C4-2B (cell line): ENCODE results near the gene ADAMTSL1.

ENCODE experiments used
- ZFX ChIP-seq: fragments of 450-650 bp; IDR thresholded peaks from 2 replicates; pipeline ENCODE4 v1.6.1; 2017
- TF ChIP-seq, protein P1 (sequence below): fragments of 450-650 bp; conservative IDR thresholded peaks from 2 replicates; pipeline ENCODE4 v1.5.1; 2017; ENCODE audit warnings: mild to moderate bottlenecking

DNA sequence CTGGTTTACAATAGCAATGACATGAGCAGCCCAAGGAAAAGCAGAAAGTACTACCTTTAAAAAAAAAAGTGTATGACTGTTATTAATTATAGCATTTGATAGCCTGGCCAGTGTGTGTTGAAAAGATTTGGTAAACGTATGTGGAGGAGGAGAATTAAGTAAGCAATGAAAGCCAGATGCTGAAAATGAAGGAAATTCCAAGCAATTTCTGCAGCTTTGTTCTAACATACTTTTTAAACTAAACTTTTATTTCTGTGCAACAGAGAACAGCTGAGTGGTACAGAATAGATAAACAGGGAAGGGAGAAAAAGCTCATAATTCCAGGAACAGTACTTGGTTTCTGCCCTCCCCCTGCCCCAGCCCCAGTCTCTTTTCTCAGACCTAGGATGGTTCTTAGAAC is 252.6 kb downstream of the ADAMTSL1 start:
- TF ChIP-seq, protein P1, sequence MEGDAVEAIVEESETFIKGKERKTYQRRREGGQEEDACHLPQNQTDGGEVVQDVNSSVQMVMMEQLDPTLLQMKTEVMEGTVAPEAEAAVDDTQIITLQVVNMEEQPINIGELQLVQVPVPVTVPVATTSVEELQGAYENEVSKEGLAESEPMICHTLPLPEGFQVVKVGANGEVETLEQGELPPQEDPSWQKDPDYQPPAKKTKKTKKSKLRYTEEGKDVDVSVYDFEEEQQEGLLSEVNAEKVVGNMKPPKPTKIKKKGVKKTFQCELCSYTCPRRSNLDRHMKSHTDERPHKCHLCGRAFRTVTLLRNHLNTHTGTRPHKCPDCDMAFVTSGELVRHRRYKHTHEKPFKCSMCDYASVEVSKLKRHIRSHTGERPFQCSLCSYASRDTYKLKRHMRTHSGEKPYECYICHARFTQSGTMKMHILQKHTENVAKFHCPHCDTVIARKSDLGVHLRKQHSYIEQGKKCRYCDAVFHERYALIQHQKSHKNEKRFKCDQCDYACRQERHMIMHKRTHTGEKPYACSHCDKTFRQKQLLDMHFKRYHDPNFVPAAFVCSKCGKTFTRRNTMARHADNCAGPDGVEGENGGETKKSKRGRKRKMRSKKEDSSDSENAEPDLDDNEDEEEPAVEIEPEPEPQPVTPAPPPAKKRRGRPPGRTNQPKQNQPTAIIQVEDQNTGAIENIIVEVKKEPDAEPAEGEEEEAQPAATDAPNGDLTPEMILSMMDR = no peak
- TF ChIP-seq ZFX = no peak
